Kidney (tissue), 14 donors: ENCODE data around the gene FAM222A. TPM values are rescaled to one million over a fixed set of nuclear protein-coding genes. Genes with fewer than 3 reads are reported as not detected.

Experiments
- DNase-seq, 5 donors: peaks; one replicate each; pipeline ENCODE4 v3.0.0-alpha.2; 2013 to 2020
- FAIRE-seq: peaks from 2 replicates; lab custom pipeline; 2012; peaks lifted over from hg19 to GRCh38; lab: Jason Lieb, UNC
- H3K27ac ChIP-seq, 2 donors: one replicate each; pipeline ENCODE4 v1.7.0; 2013; ENCODE audit warnings: low read depth in 2 of 2, low read length in 2 of 2, inconsistent platforms in 1 of 2
- H3K27me3 ChIP-seq: one replicate; pipeline ENCODE4 v1.7.1; 2013; ENCODE audit warnings: low read length, inconsistent platforms; ENCODE audit not compliant: control insufficient read depth, insufficient read depth
- H3K36me3 ChIP-seq, 3 donors: one replicate each; pipeline versions ENCODE4 v1.7.0 to v1.7.1; 2013; ENCODE audit warnings: low read length in 3 of 3, control low read depth in 1 of 3, inconsistent platforms in 1 of 3; ENCODE audit not compliant: insufficient read depth in 3 of 3, control insufficient read depth in 2 of 3
- H3K4me1 ChIP-seq, 3 donors: one replicate each; pipeline versions ENCODE4 v1.7.0 to v1.7.1; 2013; ENCODE audit warnings: low read length in 3 of 3, inconsistent platforms in 1 of 3, low read depth in 1 of 3; ENCODE audit not compliant: control insufficient read depth in 2 of 3, insufficient read depth in 2 of 3
- H3K4me3 ChIP-seq, 3 donors: one replicate each; pipeline versions ENCODE4 v1.7.0 to v1.8.1; 2013; ENCODE audit warnings: low read length in 3 of 3, control low read depth in 1 of 3, inconsistent platforms in 1 of 3
- H3K9ac ChIP-seq, 3 donors: one replicate each; pipeline versions ENCODE4 v1.7.0 to v1.7.1; 2013; ENCODE audit warnings: low read length in 3 of 3, control low read depth in 1 of 3, inconsistent platforms in 1 of 3
- H3K9me3 ChIP-seq, 3 donors: one replicate each; pipeline versions ENCODE4 v1.7.0 to v1.7.1; 2013; ENCODE audit warnings: low read length in 3 of 3, control low read depth in 1 of 3, inconsistent platforms in 1 of 3; ENCODE audit not compliant: control insufficient read depth in 2 of 3, insufficient read depth in 1 of 3
- intact Hi-C: fragments of 100-400 bp; cut with DNase I; formaldehyde crosslinking; loops from one replicate; pipeline ENCODE4 v1.11.1; 2022
- polyA plus RNA-seq: library from polyadenylated mRNA; stranded (reverse); fragments of 350-450 nt; fragmentation: Illumina TruSeq; extraction: RNeasy Lipid Tissue Mini Kit (QIAGEN cat#74804); gene quantifications from one replicate; pipeline ENCODE4 v1.2.3, GENCODE V29; 2014; ENCODE audit warnings: low read depth, low replicate concordance; ENCODE audit not compliant: insufficient read depth
- total RNA-seq: library from RNA; stranded (reverse); fragmentation: NEBNext Ultra II Directional; extraction: Animal tissue kit (Norgen Biotek cat#: 25700); gene quantifications from one replicate; pipeline ENCODE4 v1.2.1, GENCODE V29; 2021
- TF ChIP-seq, protein P1 (sequence below): IDR thresholded peaks from 3 replicates; pipeline ENCODE4 v1.5.1; 2012; ENCODE audit warnings: mild to moderate bottlenecking, moderate library complexity, borderline replicate concordance; ENCODE audit not compliant: insufficient read depth; ENCODE audit errors: extremely low read depth
- donor health status: control.
- donor health status: control.
- donor health status: control.
- donor health status: control.
- donor health status: control.
- donor health status: DM: yes; HTN: yes; CAD: no.
- donor health status: Normal renal cell carcinoma (clear cell type).

The FAM222A gene
- total and polyA plus RNA-seq, 2 donors from 2014 or later, result 3.7 to 12.5 TPM

DNA sequence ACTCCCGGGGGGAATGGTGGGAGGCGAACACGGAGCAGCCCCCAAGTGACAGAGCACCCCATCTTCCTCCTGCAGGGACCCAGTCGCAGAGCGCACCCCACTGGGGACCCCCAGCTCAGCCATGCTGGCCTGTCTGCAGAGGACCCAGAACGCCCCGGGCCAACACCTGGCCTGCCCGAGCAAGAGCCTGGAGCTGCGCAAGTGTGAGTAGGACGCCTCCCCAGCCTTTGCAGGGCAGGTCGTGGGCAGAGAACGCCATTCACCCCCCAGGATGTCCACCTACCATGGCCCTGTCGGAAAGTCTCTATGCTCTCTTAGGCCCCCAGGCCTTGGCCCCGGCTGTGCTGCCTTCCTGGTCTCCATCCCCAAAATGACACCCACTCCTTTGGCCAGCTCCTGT, 30.4 kb downstream of the FAM222A start:
- DNase-seq, result peak in 1 of 5 donors; percentile 66
- H3K4me1 ChIP-seq, result peaks cover 0 to 34% (median 33%) of the 10 kb centered on the region in 3 donors
- no peaks in the 10 kb centered on the region for H3K27me3 ChIP-seq
- H3K36me3 ChIP-seq, result no peaks in the 10 kb centered on the region
- TF ChIP-seq, protein P1, sequence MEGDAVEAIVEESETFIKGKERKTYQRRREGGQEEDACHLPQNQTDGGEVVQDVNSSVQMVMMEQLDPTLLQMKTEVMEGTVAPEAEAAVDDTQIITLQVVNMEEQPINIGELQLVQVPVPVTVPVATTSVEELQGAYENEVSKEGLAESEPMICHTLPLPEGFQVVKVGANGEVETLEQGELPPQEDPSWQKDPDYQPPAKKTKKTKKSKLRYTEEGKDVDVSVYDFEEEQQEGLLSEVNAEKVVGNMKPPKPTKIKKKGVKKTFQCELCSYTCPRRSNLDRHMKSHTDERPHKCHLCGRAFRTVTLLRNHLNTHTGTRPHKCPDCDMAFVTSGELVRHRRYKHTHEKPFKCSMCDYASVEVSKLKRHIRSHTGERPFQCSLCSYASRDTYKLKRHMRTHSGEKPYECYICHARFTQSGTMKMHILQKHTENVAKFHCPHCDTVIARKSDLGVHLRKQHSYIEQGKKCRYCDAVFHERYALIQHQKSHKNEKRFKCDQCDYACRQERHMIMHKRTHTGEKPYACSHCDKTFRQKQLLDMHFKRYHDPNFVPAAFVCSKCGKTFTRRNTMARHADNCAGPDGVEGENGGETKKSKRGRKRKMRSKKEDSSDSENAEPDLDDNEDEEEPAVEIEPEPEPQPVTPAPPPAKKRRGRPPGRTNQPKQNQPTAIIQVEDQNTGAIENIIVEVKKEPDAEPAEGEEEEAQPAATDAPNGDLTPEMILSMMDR, result no peak
- H3K9me3 ChIP-seq, result no peaks in the 10 kb centered on the region
- H3K9ac ChIP-seq, result no peak overlapping the region
- no peak overlapping the region for H3K27ac ChIP-seq
- no peak overlapping the region for H3K4me3 ChIP-seq
- FAIRE-seq, result no peak
- intact Hi-C loops, result no loop called here

DNA sequence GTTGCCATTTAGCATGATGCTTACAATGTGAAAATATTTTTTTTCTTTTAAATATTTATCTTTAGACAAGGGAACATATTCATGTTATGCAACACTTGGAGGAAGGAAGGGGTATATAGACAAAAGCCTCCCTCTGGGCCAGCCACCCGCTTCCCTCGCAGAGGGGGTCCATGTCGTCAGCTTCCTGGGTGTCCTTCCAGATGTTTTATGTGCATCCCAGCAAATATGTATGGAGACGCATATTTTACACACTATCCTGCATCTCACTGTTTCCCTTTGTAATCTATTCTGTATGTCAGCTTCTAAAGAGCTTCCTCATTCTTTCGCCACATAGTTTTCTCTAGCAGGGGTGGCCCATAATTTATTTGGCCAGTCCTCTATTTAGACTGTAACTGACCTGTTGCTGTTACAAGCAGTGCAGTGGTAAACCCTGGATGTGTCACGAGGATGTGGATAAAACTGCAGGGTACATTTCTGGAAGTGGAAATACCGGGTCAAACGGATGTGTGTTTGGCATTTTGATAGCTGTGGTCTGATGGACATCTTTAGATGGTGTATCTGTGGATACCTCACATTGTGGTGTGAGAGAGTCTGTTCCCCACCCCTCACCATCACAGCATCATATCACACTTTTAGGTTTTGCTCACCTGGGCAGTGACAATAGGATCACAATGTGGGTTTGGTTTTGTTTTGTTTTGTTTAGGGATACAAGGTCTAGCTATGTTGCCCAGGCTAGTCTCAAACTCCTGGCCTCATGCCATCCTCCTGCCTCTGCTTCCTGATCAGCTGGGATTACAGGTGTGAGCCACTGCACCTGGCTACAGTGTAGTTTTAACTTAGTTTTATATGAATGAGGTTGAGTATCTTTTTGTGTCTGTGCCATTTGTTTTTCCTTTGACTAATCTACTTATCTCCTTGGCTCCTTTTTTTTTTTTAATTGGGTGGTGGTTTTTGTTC, 31.6 kb downstream of the FAM222A start:
- intact Hi-C loops, result no loop called here
- no peaks in the 10 kb centered on the region for H3K27me3 ChIP-seq
- peaks cover 0 to 22% (median 22%) of the 10 kb centered on the region in 3 donors for H3K4me1 ChIP-seq
- DNase-seq, result peak in 2 of 5 donors; percentile 25 to 48
- H3K27ac ChIP-seq, result no peak overlapping the region
- H3K9me3 ChIP-seq, result no peaks in the 10 kb centered on the region
- TF ChIP-seq, protein P1, result no peak
- no peaks in the 10 kb centered on the region for H3K36me3 ChIP-seq
- H3K4me3 ChIP-seq, result no peak overlapping the region
- no peak overlapping the region for H3K9ac ChIP-seq
- FAIRE-seq, result no peak

DNA sequence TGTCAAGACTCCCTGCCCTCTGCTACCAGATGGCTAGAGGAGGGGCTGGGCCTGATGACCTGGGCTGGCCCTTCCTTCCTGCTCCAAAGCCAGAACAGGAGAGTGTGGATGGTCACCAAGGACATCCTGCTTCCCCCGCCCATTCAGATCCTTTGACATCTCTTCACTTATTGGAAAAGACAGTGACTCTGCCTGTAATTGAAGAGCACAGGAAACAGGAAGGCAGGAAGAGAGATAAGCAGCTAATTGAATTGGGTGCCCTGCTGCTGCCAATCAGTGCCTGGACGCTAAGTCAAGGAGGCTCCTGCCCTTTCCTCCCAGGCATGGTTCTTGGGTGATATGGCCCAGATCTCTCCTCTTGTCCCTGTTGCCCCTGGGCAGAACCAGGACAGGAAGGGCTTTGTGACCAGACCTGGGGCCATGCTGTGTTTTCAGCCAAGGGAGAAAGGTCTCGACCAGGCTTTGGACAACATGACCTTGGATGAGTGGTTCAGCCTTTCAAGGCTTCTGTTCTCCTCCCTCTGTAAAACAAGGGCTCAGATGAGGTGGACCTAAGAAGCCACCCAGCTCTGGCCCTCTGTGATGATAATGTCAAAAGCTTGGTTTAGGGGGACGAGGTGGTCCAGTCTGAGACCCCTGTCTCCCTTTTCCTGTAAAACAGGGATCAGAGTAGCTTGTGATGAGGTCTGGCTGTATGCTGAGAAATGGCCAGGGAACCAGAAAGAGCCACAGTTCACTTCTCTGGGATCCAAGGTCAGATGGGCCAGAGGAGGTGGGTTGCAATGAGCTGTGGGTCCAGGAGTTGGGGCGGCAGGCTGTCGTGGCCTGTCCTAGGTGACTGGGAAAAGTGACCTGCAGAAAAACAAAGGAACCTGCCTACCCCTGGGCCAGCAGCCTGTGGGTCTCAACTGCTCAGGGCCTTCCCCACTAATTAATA, 38.8 kb downstream of the FAM222A start:
- H3K27ac ChIP-seq, result no peak overlapping the region
- no peaks in the 10 kb centered on the region for H3K36me3 ChIP-seq
- TF ChIP-seq, protein P1, result no peak
- no peaks in the 10 kb centered on the region for H3K27me3 ChIP-seq
- FAIRE-seq (no peak), DNase-seq (peak in 2 of 5 donors; percentile 15 to 31)
- H3K9ac ChIP-seq, result no peak overlapping the region
- H3K9me3 ChIP-seq, result peaks cover 0 to 3% (median 1%) of the 10 kb centered on the region in 3 donors
- H3K4me3 ChIP-seq, result no peak overlapping the region
- intact Hi-C loops, result no loop called here
- H3K4me1 ChIP-seq, result peaks cover 0 to 12% (median 4%) of the 10 kb centered on the region in 3 donors
